ENCODE results near the gene IDH3B. TPM values are rescaled to one million over a fixed set of nuclear protein-coding genes. Genes with fewer than 3 reads are reported as not detected.

IDH3B gene
- total RNA-seq, 1 donor from 2014 or later: 60.7 TPM

GRCh38 chr20:2656471-2657117 is 7.4 kb downstream of the IDH3B start:
- no peak for ATAC-seq

- no peak for ATAC-seq
Measured at GRCh38 chr20:2655331-2656116, 8.5 kb downstream of the IDH3B start.

GRCh38 chr20:2654831-2655230 is 9.2 kb downstream of the IDH3B start:
- ATAC-seq: no peak

GRCh38 chr20:2654384-2654822 is 9.6 kb downstream of the IDH3B start:
- no peak for ATAC-seq

GRCh38 chr20:2653556-2654383 is 10.2 kb downstream of the IDH3B start:
- ATAC-seq: no peak

GRCh38 chr20:2652724-2653555 is 11.1 kb downstream of the IDH3B start:
- peak; percentile 49 for ATAC-seq

GRCh38 chr20:2651772-2652723 is 12.0 kb downstream of the IDH3B start, which contains the start of gene NOP56:
NOP56 (plus strand) TSS chr20:2652632; CDS start chr20:2652661, 29 bp downstream.
- ATAC-seq: peak; percentile 99

- ATAC-seq: no peak
Measured at GRCh38 chr20:2643708-2644107, 20.3 kb downstream of the IDH3B start.

GRCh38 chr20:2640899-2641298 is 23.1 kb downstream of the IDH3B start:
- ATAC-seq: no peak

GRCh38 chr20:2640260-2640659 is 23.8 kb downstream of the IDH3B start:
- ATAC-seq: no peak

- ATAC-seq: no peak
Measured at GRCh38 chr20:2637246-2637645, 26.8 kb downstream of the IDH3B start.

GRCh38 chr20:2633381-2633780 is 30.6 kb downstream of the IDH3B start:
- no peak for ATAC-seq

- no peak for ATAC-seq
Measured at GRCh38 chr20:2631228-2631627, 32.8 kb downstream of the IDH3B start.

GRCh38 chr20:2626853-2627541 is 37.0 kb downstream of the IDH3B start:
- ATAC-seq: peak; percentile 28

GRCh38 chr20:2625062-2625461 is 39.0 kb downstream of the IDH3B start:
- ATAC-seq: no peak

- no peak for ATAC-seq
Measured at GRCh38 chr20:2624190-2624589, 39.8 kb downstream of the IDH3B start.

GRCh38 chr20:2619961-2620595 is 43.9 kb downstream of the IDH3B start:
- no peak for ATAC-seq

- ATAC-seq: no peak
Measured at GRCh38 chr20:2619337-2619736, 44.7 kb downstream of the IDH3B start.

- ATAC-seq: no peak
Measured at GRCh38 chr20:2618815-2619214, 45.2 kb downstream of the IDH3B start.
